ENCODE measurements around the gene MAD2L2.

MAD2L2 gene

DNA sequence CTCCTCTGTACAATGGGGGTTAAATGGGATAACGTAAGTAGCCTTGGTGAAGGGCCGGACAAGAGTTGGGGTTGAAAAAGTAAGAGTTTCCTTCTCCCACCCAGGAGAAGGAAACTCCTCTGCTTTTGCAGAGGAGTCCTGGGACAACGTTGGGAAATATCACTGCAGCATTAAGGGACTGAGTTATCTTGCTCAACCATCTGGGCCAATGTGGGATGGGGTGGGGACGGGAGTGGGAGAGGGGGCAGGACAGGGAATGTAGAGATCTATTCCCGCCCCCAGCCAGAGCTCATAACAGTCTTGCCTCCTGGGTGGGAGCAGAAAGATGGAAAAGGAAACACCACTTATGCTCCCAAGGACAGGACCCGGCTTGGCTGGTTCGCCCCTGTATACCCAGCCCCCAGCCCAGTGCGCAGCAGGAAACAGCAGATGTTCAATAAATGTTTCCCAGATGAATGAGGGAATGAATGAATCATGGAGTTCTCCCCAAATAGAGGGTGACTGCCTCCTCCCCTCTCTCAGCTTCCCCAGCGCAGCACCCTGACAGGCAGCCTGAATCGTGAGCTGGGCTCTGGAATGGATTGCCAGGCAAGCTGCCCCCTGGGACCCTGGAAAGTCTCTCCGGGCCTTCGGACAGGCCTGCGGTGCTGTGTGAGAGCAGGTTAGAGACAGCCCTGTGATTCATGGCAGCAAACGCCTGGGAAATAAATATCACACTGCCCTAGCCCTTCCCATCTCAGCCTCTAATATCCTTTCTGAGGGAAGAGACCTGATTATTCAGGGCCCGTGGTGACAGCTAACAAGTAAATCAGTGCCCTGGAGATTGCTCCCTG, 51.5 kb downstream of the MAD2L2 start:
- TF ChIP-seq, protein P1, sequence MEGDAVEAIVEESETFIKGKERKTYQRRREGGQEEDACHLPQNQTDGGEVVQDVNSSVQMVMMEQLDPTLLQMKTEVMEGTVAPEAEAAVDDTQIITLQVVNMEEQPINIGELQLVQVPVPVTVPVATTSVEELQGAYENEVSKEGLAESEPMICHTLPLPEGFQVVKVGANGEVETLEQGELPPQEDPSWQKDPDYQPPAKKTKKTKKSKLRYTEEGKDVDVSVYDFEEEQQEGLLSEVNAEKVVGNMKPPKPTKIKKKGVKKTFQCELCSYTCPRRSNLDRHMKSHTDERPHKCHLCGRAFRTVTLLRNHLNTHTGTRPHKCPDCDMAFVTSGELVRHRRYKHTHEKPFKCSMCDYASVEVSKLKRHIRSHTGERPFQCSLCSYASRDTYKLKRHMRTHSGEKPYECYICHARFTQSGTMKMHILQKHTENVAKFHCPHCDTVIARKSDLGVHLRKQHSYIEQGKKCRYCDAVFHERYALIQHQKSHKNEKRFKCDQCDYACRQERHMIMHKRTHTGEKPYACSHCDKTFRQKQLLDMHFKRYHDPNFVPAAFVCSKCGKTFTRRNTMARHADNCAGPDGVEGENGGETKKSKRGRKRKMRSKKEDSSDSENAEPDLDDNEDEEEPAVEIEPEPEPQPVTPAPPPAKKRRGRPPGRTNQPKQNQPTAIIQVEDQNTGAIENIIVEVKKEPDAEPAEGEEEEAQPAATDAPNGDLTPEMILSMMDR (IDR thresholded peaks at IDR 0.05) = no peak
- no peaks in the 10 kb centered on the region for H3K27me3 ChIP-seq (ENCODE audit: control insufficient read depth, insufficient read depth, low read length)
- no peak overlapping the region for H3K9ac ChIP-seq
- no peak overlapping the region for H3K27ac ChIP-seq
- H3K4me3 ChIP-seq (ENCODE audit: low read depth, low read length) = no peak overlapping the region
- no peak overlapping the region for H2AFZ ChIP-seq
- no peak overlapping the region for H3K4me2 ChIP-seq (ENCODE audit: low read length)
- H3K36me3 ChIP-seq (ENCODE audit: control insufficient read depth, insufficient read depth, low read length) = no peaks in the 10 kb centered on the region
- no peaks in the 10 kb centered on the region for H3K79me2 ChIP-seq
- no peaks in the 10 kb centered on the region for H3K4me1 ChIP-seq
- no peaks in the 10 kb centered on the region for H3K9me3 ChIP-seq (ENCODE audit: control insufficient read depth, low read length)

DNA sequence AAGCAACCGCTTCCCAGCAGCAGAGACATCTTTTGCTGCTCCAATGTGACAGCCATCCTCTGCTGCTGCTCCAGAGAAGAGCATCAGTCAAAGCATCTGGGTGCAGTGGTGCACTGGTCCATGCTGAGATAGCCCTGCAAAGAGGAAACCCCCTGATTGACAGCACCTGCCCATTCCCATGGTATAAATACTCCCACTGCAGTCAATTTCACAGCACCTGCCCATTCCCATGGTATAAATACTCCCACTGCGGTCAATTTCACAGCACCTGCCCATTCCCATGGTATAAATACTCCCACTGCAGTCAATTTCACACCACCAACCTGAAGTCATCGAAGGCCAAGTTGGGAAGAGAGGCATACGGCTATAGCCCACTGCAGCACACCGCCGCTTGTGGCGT, 52.2 kb downstream of the MAD2L2 start:
- Histone ChIP-seq H2AFZ (no peak overlapping the region), H3K9ac (no peak overlapping the region), H3K9me3 (ENCODE audit: control insufficient read depth, low read length) (no peaks in the 10 kb centered on the region), H3K79me2 (no peaks in the 10 kb centered on the region), H3K4me1 (no peaks in the 10 kb centered on the region), H3K36me3 (ENCODE audit: control insufficient read depth, insufficient read depth, low read length) (no peaks in the 10 kb centered on the region), H3K4me3 (ENCODE audit: low read depth, low read length) (no peak overlapping the region), H3K4me2 (ENCODE audit: low read length) (no peak overlapping the region), H3K27me3 (ENCODE audit: control insufficient read depth, insufficient read depth, low read length) (no peaks in the 10 kb centered on the region), H3K27ac (no peak overlapping the region)
- TF ChIP-seq, protein P1 (IDR thresholded peaks at IDR 0.05) = no peak

DNA sequence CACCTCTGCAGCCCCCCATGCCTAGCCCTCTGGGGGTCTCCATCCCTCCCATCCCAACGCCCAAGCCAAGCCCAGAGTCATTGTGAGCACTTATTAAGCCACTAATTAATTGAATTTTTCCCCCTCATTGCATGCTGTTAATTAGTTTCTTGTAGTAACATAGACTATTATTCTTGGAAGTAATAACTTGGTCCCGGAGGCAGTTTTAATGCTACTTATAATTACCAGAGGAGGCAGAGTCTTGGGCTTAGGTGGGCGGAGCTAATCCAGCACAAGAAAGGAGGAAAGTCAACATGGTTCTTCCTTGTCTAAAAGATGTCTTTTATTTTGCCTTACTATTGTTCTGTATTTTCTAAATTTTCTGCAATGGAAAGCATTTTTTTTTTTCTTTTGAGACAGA, 54.4 kb downstream of the MAD2L2 start:
- H3K27ac ChIP-seq = no peak overlapping the region
- no peak overlapping the region for H3K4me3 ChIP-seq (ENCODE audit: low read depth, low read length)
- no peak overlapping the region for H3K9ac ChIP-seq
- TF ChIP-seq, protein P1 (IDR thresholded peaks at IDR 0.05) = no peak
- H3K9me3 ChIP-seq (ENCODE audit: control insufficient read depth, low read length) = no peaks in the 10 kb centered on the region
- H3K79me2 ChIP-seq = no peaks in the 10 kb centered on the region
- H3K36me3 ChIP-seq (ENCODE audit: control insufficient read depth, insufficient read depth, low read length) = no peaks in the 10 kb centered on the region
- H3K4me2 ChIP-seq (ENCODE audit: low read length) = no peak overlapping the region
- no peaks in the 10 kb centered on the region for H3K27me3 ChIP-seq (ENCODE audit: control insufficient read depth, insufficient read depth, low read length)
- H3K4me1 ChIP-seq = no peaks in the 10 kb centered on the region
- no peak overlapping the region for H2AFZ ChIP-seq

All from parathyroid adenoma (tissue), 2 donors.